NCI-H187 treated with DMSO at 0.1 percent for 48 hours (cell line): Measurements from ENCODE around the gene ZNF831.

Experiments used
- DNase-seq: peaks from one replicate; lab custom pipeline; 2025; lab: John Stamatoyannopoulos, UW

The ZNF831 gene

GRCh38 chr20:59157961-59158541 is 5.6 kb upstream of the ZNF831 start:
- no peak for DNase-seq

- no peak for DNase-seq
Measured at GRCh38 chr20:59158673-59159072, 4.9 kb upstream of the ZNF831 start.

- no peak for DNase-seq
Measured at GRCh38 chr20:59159091-59159490, 4.5 kb upstream of the ZNF831 start.

GRCh38 chr20:59159493-59160376 is 3.9 kb upstream of the ZNF831 start:
- peak; percentile 28 for DNase-seq

GRCh38 chr20:59160389-59161115 is 3.1 kb upstream of the ZNF831 start:
- no peak for DNase-seq

GRCh38 chr20:59161721-59162120 is 1.9 kb upstream of the ZNF831 start:
- no peak for DNase-seq

- no peak for DNase-seq
Measured at GRCh38 chr20:59164686-59165391, 1.2 kb downstream of the ZNF831 start.

- no peak for DNase-seq
Measured at GRCh38 chr20:59165396-59165795, 1.8 kb downstream of the ZNF831 start.

- no peak for DNase-seq
Measured at GRCh38 chr20:59165891-59166709, 2.5 kb downstream of the ZNF831 start.

GRCh38 chr20:59170406-59171349 is 7.1 kb downstream of the ZNF831 start:
- no peak for DNase-seq

- no peak for DNase-seq
Measured at GRCh38 chr20:59171986-59172385, 8.4 kb downstream of the ZNF831 start.

- DNase-seq: no peak
Measured at GRCh38 chr20:59173938-59174491, 10.4 kb downstream of the ZNF831 start.

- DNase-seq: no peak
Measured at GRCh38 chr20:59175002-59175401, 11.4 kb downstream of the ZNF831 start.

GRCh38 chr20:59175861-59176260 is 12.2 kb downstream of the ZNF831 start:
- DNase-seq: no peak

- DNase-seq: no peak
Measured at GRCh38 chr20:59176812-59177211, 13.2 kb downstream of the ZNF831 start.

- no peak for DNase-seq
Measured at GRCh38 chr20:59177266-59178250, 13.9 kb downstream of the ZNF831 start.

- DNase-seq: no peak
Measured at GRCh38 chr20:59178983-59179595, 15.5 kb downstream of the ZNF831 start.

- DNase-seq: no peak
Measured at GRCh38 chr20:59179988-59180387, 16.4 kb downstream of the ZNF831 start.
